HG03064 (cell line): ENCODE data around the gene SLC9A4.

ENCODE experiments used
- ATAC-seq: cut with Tn5 transposase; IDR thresholded peaks from one replicate; pipeline ENCODE4 v1.9.1; 2021; ENCODE audit warnings: low read depth; ENCODE audit not compliant: unreplicated experiment

SLC9A4 gene

DNA sequence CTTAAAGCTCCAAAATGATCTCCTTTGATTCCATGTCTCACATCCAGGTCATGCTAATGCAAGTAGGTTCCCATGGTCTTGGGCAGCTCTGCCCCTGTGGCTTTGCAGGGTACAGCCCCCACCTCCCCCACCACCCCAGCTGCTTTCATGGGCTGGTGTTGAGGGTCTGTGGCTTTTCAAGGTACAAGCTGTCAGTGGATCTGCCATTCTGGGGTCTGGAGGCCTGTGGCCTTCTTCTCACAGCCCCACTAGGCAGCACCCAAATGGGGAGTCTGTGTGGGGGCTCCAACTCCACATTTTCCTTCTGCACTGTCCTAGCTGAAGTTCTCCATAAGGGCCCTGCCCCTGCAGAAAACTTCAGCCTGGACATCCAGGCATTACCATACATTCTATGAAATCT, 19.0 kb downstream of the SLC9A4 start:
- no peak for ATAC-seq

DNA sequence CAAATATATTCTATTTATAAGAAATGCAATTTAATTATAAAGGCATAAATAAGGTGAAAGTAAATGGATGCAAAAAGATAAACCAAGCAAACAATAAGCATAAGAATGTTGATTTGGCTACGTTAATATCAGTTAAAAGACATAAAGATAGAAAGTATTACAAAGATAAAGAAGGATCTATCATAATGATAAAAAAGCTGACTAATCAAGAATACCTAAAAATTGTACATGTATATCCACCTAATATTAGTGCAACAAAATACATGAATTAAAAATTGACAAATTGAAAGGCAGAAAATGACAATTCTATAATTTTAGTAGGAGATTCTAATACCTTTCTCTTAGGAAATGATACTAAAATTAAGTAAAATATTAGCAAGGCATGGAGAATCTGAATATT, 21.5 kb downstream of the SLC9A4 start:
- ATAC-seq, result no peak

DNA sequence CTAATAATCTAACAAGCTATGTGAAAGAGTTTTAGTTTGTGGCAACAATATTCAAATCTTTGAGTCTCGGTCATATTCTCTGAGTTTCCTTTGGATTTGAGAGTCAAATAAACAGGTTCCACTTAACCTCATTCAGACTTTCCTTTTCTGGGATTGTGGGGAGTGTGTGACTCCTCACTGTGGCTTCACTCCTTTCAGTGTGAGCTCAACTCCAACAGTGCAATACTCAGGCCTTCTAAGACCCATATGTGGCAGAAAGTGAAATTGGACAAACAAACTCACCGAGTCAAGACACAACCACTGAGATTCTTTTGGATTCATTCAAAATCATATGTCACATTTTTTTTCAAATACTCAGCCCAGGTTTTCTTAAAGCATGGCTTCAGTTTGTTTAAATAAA, 25.4 kb downstream of the SLC9A4 start:
- ATAC-seq, result no peak

DNA sequence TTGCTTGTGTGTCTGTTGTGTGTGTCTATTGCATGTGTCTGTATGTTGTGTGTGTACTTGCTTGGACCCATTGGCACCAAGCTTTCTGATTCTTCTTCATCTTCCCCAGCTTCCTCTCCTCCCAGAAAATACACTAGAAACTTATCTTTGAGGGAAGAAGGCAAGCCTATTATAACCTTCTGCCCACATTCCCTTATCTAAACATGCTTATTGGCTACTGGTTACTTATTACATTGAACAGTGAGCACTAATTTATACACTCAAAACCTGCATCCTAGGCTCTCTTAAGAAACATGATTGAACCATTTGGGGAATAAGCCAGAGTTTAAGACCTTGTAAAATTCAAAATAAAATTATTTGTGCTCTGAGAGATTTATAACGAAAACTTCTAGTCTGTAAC, 26.5 kb downstream of the SLC9A4 start:
- ATAC-seq, result no peak

DNA sequence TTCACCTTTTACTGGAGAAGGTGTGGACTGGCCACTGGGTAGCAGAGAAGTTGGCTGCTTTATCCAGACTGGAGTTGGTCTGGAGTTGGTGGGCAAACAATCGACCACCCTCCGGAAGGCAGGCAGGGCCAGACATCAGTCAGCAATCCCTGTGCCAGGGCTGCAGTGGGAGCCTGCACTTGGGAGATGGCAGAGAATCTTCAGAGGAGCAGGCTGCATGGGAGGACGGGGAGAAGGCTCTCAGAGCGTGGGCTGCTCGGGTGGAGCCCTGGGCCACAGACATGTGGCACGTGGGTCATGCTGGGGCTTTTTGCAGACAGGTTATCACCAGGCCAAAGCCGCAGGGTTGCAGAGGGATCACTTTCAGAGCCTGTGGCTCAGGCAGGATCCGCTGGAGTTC, 29.6 kb downstream of the SLC9A4 start:
- ATAC-seq, result no peak

DNA sequence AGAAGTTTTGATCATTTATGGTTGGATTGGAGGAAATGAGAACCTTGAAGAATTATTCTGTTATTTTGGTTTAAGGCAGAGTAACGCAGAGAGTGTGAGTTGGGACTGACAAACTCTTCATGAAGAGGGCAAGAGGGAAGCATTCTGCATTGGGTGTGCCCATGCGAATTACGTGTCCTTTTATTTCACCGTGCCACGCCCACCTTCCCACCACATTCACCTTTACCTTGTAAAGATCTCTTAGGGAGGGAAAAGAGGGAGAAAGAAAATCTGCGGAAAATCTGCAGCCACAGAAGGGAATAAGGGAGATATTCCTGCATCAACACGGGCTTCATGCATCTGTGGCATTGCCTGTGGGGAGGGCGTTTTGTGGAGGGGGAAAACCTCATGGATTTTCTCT, 31.8 kb downstream of the SLC9A4 start:
- no peak for ATAC-seq

DNA sequence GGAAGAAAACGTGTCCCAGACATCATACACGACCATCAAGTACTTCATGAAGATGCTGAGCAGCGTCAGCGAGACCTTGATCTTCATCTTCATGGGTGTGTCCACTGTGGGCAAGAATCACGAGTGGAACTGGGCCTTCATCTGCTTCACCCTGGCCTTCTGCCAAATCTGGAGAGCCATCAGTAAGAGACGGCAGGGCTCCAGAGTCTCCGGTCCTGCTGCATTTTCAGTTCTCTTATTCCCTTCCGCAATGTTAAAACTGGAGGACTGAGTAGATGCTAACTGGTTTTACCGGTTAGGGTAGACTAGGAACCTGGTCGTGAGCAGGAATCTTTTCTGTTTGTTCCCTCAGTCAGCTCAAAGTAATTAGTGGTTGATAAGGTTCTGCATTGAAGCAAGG, 32.3 kb downstream of the SLC9A4 start:
- ATAC-seq, result no peak

DNA sequence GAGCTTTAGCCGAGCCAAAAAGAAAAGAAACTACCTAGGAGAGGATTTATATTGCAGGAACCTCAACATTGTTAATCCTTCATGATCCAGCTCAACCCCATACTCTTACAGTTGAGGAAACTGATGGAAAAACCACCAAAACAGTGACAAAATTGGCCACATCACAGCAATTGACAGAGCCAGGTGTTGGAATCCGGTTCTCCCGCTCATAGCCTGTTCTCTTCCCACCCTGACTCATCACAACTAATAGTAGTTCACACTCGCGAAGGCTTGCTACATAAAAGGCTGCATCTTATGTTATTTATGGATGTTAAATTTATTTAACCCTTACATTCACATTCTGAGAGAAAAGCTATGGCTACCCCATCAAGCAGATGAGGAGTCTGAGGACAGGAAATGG, 33.7 kb downstream of the SLC9A4 start:
- ATAC-seq, result no peak

DNA sequence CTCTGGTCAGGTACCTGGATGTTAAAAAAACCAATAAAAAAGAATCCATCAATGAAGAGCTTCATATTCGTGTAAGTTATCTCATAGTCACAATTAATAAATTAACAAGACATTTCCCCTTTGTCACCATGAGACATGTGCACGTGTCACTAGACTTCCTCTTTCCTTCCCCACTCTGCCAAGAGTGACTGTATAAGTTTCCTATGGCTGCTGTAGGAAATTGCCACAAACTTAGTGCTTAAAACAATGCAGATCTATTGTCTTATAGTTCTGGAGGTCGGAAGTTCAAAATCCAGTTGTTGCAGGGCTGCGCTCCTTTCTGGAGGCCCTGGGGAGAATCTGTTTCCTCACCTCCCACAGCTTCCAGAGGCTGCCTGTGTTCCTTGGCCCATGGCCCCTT, 35.8 kb downstream of the SLC9A4 start:
- no peak for ATAC-seq

DNA sequence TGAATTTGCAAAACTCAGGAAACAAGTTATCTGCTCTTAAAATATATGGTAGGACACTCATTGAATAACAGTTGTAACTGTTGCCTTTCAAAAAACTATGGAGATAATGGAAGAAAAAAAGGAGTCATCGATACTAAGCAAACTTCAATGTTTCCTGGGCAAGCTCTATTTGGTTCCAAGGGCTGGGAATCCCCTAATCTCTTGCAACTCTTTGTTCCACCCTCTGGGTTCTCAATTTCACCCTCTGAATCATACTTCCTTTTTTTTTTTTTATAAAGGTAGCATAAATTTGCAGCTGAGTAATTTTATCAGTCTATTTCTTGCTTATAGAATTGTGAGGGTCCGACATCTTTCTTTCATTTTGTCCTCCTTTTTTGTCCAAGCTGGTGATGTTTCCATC, 36.7 kb downstream of the SLC9A4 start:
- no peak for ATAC-seq

DNA sequence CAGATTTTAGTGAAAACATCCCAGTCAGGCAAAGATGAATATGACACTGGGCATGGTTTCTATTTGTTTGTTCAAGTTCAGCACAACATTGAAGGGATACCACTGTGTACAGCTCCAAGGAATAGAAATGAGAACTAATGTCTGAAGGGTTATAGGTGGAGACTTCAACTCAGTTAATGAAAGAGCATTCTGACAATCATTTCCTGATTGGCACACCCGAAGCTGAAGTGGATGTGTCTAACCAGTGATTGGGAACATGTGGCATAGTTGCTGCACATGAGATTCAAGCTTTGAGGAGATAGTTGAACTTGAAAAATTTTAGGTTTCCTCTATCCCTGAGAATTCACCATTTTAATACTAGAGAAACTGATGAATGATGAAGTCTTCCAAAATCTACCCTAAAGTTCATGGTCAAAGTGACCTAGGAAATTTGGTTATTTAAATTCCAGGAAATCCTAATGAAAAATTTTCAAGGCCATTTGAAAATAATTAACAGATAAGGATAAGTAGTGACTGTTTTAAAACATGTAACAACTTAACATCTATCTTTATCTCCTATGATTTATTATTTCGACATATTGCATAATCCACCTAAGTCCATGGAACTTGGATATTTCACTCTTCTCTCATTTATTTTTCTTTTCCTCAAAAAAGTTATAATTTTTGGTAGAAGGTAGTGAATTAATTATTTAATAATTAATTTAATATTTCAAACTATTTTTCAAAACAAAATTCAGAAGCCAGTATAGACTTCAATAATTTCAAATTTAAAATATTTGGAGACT, 38.0 kb downstream of the SLC9A4 start:
- no peak for ATAC-seq

DNA sequence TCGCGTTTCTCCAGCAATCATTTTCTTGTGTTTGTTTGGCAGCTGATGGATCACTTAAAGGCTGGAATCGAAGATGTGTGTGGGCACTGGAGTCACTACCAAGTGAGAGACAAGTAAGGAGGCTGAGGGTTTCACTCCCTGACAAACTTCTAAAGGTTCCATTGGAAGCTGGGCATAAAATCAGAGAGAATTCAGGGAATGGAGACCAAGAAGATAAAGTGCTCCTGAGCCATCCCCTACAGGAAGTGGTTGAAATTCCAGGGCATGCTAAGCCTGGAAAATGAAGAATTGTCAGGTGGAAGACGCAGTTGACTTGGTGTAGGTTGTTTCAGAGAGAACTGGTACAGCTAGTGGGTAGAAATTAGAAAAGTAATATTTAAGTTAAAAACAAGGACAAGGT, 39.1 kb downstream of the SLC9A4 start:
- no peak for ATAC-seq

DNA sequence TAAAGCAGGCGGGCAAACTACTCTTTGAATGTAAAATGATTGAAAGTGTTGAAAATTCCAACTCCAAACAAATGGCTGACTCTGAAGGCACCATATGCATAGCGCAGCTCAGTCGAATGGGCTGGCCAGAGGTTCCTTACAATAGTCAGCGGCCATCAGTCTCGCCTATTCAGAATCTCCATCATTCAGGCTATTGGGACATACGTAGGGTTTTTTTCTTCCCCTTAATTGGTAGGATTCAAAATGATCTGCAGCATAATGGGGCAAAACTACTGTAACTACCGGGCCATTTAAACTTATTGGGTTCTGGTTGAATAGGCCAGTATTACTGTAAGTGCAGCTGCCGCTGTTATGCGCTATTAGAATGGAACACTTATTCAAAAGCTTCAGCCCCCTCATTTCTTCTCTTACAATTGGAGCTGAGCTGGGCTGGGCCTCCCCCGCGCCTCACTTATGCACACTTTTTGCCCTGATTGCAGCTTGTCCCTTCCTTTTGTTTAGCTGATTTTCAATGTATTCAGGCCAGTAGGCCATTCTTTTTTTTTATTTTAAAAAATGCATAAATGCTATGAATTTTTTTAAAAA, 40.4 kb downstream of the SLC9A4 start:
- ATAC-seq, result no peak

DNA sequence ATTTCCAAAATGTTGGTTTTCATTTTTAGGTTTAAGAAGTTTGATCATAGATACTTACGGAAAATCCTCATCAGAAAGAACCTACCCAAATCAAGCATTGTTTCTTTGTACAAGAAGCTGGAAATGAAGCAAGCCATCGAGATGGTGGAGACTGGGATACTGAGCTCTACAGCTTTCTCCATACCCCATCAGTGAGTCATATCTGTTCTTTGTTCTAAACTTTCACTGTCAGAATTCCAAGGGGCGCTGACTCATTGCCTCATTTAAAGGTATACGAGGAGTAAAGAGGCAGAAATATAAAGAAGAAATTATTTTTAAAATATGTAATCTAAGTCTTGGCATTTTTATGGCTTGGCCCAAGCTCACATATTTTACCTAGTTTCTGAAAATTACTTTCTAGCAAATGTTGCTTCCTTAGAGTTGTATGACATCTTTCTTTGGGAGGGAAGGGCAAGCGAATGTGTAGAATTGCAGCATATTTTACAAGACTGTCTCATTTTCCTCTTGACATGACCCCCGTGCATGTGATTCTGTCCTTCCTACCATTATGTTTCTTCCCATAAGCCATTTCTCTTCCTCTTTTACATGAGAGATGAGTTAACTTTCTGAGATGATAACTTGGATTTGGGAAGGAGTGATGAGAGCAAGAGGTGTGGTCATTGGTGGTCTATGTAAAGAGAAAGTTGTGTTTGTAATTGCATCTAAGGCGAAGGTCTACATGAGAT, 41.2 kb downstream of the SLC9A4 start:
- no peak for ATAC-seq

DNA sequence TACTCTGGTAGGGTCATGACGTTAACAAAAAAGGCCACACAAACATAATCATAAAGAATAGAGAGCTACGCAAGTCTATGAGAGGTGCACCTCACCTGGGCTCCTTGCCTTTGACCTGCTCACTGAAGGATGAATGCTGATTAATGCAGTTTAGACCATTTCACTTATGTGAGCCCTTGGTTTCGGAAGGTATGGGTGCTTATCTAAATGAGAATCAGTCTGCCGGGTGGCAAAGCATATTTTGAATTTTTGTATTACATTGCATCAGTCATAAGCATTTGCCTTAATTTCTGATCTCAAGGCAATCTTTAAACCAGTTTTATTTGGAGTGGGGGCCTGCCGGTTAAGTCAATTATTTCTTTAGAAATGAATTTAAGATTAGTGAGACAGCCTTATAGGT, 42.8 kb downstream of the SLC9A4 start:
- ATAC-seq, result no peak

DNA sequence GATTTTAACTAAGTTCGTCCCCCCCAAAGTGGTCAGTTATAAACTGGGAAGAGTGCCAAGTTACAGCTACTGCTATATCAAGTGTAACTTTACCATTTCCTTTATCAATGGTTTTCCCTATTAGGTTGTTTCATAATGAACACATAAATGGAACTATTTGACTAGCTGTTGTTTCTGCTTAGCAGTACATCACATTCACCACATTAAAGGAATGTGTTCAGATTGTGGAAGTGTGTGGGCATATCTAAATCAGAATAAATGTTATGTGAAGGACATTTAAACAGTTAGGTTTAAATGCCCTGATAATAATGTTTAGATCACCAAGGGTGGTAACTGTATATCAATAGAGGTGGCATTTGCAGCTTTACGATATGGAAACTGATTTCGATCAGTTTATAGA, 45.1 kb downstream of the SLC9A4 start:
- no peak for ATAC-seq

DNA sequence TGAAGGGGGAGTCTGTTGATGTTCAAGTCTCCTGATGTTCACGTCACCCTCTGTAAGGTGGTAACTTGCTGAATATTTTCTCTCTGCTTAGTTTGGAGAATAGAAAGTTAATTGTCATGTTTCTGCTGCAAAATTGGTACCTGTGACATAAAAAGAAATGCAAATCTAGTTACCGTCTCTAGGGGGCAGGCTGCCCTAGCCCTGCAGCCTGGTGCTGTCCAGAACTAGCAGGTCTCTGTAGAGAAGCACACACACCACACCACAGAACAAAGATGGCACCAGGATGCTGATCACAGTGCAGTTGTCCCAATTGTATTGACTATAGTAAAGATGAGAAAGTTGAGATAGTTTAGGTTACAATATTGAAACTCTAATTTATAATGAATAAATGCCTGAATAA, 47.0 kb downstream of the SLC9A4 start:
- no peak for ATAC-seq

DNA sequence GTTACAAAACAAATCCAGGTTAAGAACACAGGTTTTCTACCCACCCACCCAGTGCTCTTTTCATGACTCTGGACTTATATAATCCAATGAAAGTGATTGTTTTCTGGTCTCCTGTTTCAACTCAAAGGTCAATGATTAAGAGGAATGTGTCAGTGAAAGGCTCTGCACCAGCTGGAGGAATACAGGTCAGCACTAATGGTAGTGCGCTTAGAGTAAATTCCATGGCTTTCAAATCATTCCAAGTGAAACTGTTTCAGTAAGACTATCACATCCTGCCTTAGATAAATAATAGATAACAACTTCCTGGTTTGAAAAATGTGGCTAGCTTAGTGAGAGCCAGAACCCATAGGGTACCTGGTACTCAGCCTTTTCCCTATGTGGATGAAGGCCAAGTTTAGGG, 47.8 kb downstream of the SLC9A4 start:
- no peak for ATAC-seq

DNA sequence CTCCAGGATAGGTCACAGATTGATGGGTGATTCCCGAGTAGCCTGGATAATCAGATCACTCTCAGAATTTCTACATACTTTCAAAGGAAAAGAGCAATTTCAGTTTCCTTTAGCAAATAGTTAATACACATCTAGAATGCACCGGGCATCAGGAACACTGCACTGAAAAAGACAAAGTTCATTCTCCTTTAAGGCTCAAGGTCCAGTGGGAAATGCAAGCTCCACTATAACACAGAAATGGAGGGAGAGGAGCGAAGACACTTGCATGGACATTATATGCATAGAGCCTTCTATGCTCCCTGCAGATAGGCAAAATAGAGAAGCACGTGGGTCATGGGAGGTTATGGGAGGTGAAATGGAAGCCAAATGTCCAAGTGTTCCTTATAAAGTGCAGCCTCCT, 49.1 kb downstream of the SLC9A4 start:
- no peak for ATAC-seq

DNA sequence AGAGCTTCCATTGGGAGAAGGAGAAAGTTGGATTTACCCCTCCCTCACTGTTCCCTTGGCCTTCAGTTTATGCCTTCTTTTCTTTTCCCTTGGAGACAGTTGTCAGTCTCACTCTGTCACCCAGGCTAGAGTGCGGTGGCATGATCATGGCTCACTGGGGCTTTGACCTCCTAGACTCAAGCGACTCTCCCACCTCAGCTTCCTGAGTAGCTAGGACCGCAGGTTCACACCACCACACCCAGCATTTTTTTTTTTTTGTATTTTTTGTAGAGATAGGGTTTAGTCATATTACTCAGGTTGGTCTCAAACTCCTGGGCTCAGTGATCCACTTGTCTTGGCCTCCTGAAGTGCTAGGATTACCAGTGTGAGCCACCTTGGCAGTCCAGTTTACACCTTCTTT, 49.9 kb downstream of the SLC9A4 start:
- ATAC-seq, result no peak

DNA sequence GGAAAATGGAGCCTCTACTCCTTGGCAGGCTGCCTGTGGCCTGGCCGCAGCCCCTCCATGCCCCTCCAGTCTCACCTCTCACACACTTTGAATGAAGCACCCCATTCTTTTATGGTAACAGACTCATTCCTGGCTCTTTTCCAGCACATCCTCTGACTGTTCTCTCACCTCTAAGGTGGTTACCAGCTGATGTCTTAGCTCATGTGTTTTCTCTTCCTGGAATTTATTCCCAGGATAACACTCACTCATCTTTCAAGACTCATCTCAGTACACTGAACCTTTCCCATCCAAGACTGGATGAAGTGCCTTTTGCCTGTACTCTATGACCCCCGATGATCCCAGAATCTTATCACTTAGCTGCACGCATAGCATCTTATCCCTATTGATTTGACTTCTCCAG, 50.6 kb downstream of the SLC9A4 start:
- no peak for ATAC-seq

DNA sequence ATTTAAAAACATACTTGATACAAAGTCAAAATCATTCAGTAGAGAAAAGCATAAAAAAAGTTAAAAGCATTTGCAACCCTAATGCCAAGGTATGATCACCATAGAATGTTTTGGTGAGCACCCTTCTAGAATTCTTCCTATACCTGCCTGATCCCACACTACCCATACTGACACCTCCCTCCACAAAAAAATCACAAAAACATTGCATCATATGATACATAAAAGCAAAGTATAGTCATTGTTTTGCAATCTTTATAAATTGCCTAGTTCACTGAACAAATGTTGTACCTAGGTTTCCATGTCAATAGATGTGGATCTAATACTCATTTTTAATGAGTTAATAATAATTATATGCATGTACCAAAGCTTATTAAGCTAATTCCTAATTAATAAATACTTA, 54.1 kb downstream of the SLC9A4 start:
- no peak for ATAC-seq
